ENCODE measurements around the gene IGSF8. TPM values are rescaled to one million over a fixed set of nuclear protein-coding genes. Genes with fewer than 3 reads are reported as not detected.
A peak's percentile ranks its signal among the peaks of the same experiment; 100 is the strongest.
"Not testable (repeated sequence)": the region's sequence is repeated elsewhere in the genome, so short reads cannot be mapped to it uniquely, and the experiment has no call there.

IGSF8 gene
- total RNA-seq, 4 donors from 2014 or later: 17.0 to 19.6 (median 17.2) TPM

- WGBS, 2 donors: 36 to 57% methylated on average over 8 to 15 of the region's 16 CpGs
- H3K27me3 ChIP-seq: peaks cover 0 to 11% (median 0%) of the 10 kb centered on the region in 4 donors
- peak within 1 kb of the TSS; percentile 16 to 58 (median 43) for H3K4me3 ChIP-seq
- peak in 2 of 4 donors; percentile 19 to 38 for TF ChIP-seq POLR2A (IDR thresholded peaks at IDR 0.05)
- TF ChIP-seq CTCF (IDR thresholded peaks at IDR 0.05): no peak
- no peaks in the 10 kb centered on the region for H3K36me3 ChIP-seq
- H3K4me1 ChIP-seq: peaks cover 0 to 49% (median 9%) of the 10 kb centered on the region in 3 donors
- no peaks in the 10 kb centered on the region for H3K9me3 ChIP-seq
- peak within 1 kb of the TSS; percentile 60 to 88 (median 79) for H3K27ac ChIP-seq
- intact Hi-C loops (cut with DNase I): no loop called here
- no peak for DNase-seq
Observed at GRCh38 chr1:160115545-160116282, 17.3 kb upstream of the IGSF8 start, which contains the start of gene ATP1A2. Gene ATP1A2 (plus strand): TSS chr1:160115759. CDS start chr1:160115862, 103 bp downstream.

GRCh38 chr1:160114085-160114484, 15.7 kb upstream of the IGSF8 start:
- Histone ChIP-seq H3K4me1 (peaks cover 0 to 57% (median 9%) of the 10 kb centered on the region in 3 donors), H3K27ac (peak overlapping the region; percentile 49 to 88 (median 79)), H3K27me3 (peaks cover 0 to 11% (median 0%) of the 10 kb centered on the region in 4 donors), H3K36me3 (no peaks in the 10 kb centered on the region), H3K4me3 (no peak overlapping the region), H3K9me3 (no peaks in the 10 kb centered on the region)
- WGBS, 2 donors: 59 to 67% methylated on average over 3 of the region's 4 CpGs
- no peak for TF ChIP-seq POLR2A (IDR thresholded peaks at IDR 0.05)
- TF ChIP-seq CTCF (IDR thresholded peaks at IDR 0.05): no peak
- intact Hi-C loops (cut with DNase I): no loop called here
- no peak for DNase-seq

- WGBS, 2 donors: 75 to 84% methylated on average over 4 to 6 of the region's 8 CpGs
- TF ChIP-seq POLR2A (IDR thresholded peaks at IDR 0.05) (no peak), CTCF (IDR thresholded peaks at IDR 0.05) (no peak)
Observed at GRCh38 chr1:160113407-160113806, 15.0 kb upstream of the IGSF8 start.

GRCh38 chr1:160112357-160112756, 13.9 kb upstream of the IGSF8 start:
- no peak overlapping the region for H3K4me3 ChIP-seq
- no peak overlapping the region for H3K27ac ChIP-seq
- peaks cover 0 to 45% (median 0%) of the 10 kb centered on the region in 3 donors for H3K4me1 ChIP-seq
- peaks cover 0 to 8% (median 0%) of the 10 kb centered on the region in 4 donors for H3K27me3 ChIP-seq
- no peaks in the 10 kb centered on the region for H3K9me3 ChIP-seq
- TF ChIP-seq POLR2A (IDR thresholded peaks at IDR 0.05) (no peak), CTCF (IDR thresholded peaks at IDR 0.05) (no peak)
- no peaks in the 10 kb centered on the region for H3K36me3 ChIP-seq
- 71 to 76% methylated on average over 10 to 12 of the region's 12 CpGs for WGBS, 2 donors
- intact Hi-C loops (cut with DNase I): no loop called here
- DNase-seq: no peak

More at GRCh38 chr1:160113407-160113806, 15.0 kb upstream of the IGSF8 start:
- no peak for DNase-seq
- peak overlapping the region; percentile 49 to 88 (median 72) for H3K27ac ChIP-seq
- H3K4me3 ChIP-seq: no peak overlapping the region
- no peaks in the 10 kb centered on the region for H3K9me3 ChIP-seq
- intact Hi-C loops (cut with DNase I): no loop called here
- H3K27me3 ChIP-seq: peaks cover 0 to 11% (median 0%) of the 10 kb centered on the region in 4 donors
- no peaks in the 10 kb centered on the region for H3K36me3 ChIP-seq
- peaks cover 0 to 56% (median 5%) of the 10 kb centered on the region in 3 donors for H3K4me1 ChIP-seq

- H3K27me3 ChIP-seq; DNase-seq; H3K27ac ChIP-seq; intact Hi-C loops (cut with DNase I); H3K9me3 ChIP-seq; H3K4me3 ChIP-seq; H3K36me3 ChIP-seq: not testable (repeated sequence)
- 80 to 93% methylated on average over 5 to 10 of the region's 10 CpGs for WGBS, 2 donors
- peaks cover 0 to 36% (median 0%) of the 10 kb centered on the region in 3 donors for H3K4me1 ChIP-seq
Observed at GRCh38 chr1:160111462-160111861, 13.0 kb upstream of the IGSF8 start.
